PFSK-1 (cell line): ENCODE data around the gene FOCAD. TPM values are rescaled to one million over a fixed set of nuclear protein-coding genes. Genes with fewer than 3 reads are reported as not detected.

Experiments used
- FOXP2 ChIP-seq: optimal IDR thresholded peaks from 2 replicates; pipeline ENCODE3; 2011; ENCODE audit warnings: borderline replicate concordance, control low read depth, inconsistent platforms; ENCODE audit not compliant: insufficient read depth; ENCODE audit errors: extremely low read length, extremely low read depth
- POLR2AphosphoS5 ChIP-seq: IDR thresholded peaks from 2 replicates; pipeline ENCODE4 v1.6.1; 2012; ENCODE audit warnings: low read depth, mild to moderate bottlenecking, control low read depth, low read length, moderate library complexity
- REST ChIP-seq, 2 experiments: IDR thresholded peaks; 2 replicates each; pipeline versions ENCODE4 v1.6.1 to v1.8.0; 2011 to 2012; ENCODE audit warnings: low read depth in 2 of 2, low read length in 2 of 2, control low read depth in 1 of 2, inconsistent platforms in 1 of 2, mild to moderate bottlenecking in 1 of 2, moderate library complexity in 1 of 2; ENCODE audit not compliant: insufficient read depth in 1 of 2
- SIN3A ChIP-seq: IDR thresholded peaks from 2 replicates; pipeline ENCODE4 v1.6.1; 2012; ENCODE audit warnings: mild to moderate bottlenecking, low read length, moderate library complexity, borderline replicate concordance; ENCODE audit not compliant: insufficient read depth
- TAF1 ChIP-seq: IDR thresholded peaks from 2 replicates; pipeline ENCODE4 v1.6.1; 2012; ENCODE audit warnings: low read length, control low read depth, borderline replicate concordance; ENCODE audit not compliant: insufficient read depth
- polyA plus RNA-seq: library from polyadenylated mRNA; unstranded; fragments of >200 nt; gene quantifications from one replicate; pipeline ENCODE4 v1.2.1, GENCODE V29; 2012; ENCODE audit warnings: low read depth, missing spikeins; ENCODE audit not compliant: insufficient read length

FOCAD gene
- polyA plus RNA-seq, result 14.3 TPM

GRCh38 chr9:20684035-20684874 lies at the start of gene FOCAD:
Gene FOCAD (plus strand): TSS chr9:20684259. CDS start chr9:20715354, 31,095 bp downstream.
- TF ChIP-seq FOXP2 (peak; percentile 61), POLR2AphosphoS5 (peak; percentile 95), TAF1 (peak; percentile 80), SIN3A (no peak), REST (IDR thresholded peaks at IDR 0.05; ENCODE audit: insufficient read depth in 1 of 2, low read depth in 2 of 2, low read length in 2 of 2) (peak; percentile 34 to 38; a peak in 1 of 4 replicates)

GRCh38 chr9:20634895-20635294 lies 49.2 kb upstream of the FOCAD start:
- TF ChIP-seq TAF1, result no peak
- no peak for TF ChIP-seq FOXP2
- no peak for TF ChIP-seq SIN3A
- no peak for TF ChIP-seq POLR2AphosphoS5
- TF ChIP-seq REST (IDR thresholded peaks at IDR 0.05; ENCODE audit: insufficient read depth in 1 of 2, low read depth in 2 of 2, low read length in 2 of 2), result no peak

GRCh38 chr9:20636888-20637440 lies 47.1 kb upstream of the FOCAD start:
- TF ChIP-seq TAF1 (no peak), SIN3A (no peak), REST (IDR thresholded peaks at IDR 0.05; ENCODE audit: insufficient read depth in 1 of 2, low read depth in 2 of 2, low read length in 2 of 2) (no peak), POLR2AphosphoS5 (no peak), FOXP2 (no peak)

- no peak for TF ChIP-seq POLR2AphosphoS5
- no peak for TF ChIP-seq REST (IDR thresholded peaks at IDR 0.05; ENCODE audit: insufficient read depth in 1 of 2, low read depth in 2 of 2, low read length in 2 of 2)
- TF ChIP-seq SIN3A, result no peak
- TF ChIP-seq TAF1, result no peak
- no peak for TF ChIP-seq FOXP2
Measured at GRCh38 chr9:20640331-20641187, 43.5 kb upstream of the FOCAD start.
